Activated T-cell treated with anti-CD3 and anti-CD28 coated beads for 24 hours (primary cell): ENCODE data around the gene PJA2.

Experiments
- DNase-seq: peaks from one replicate; pipeline ENCODE4 v3.0.0-alpha.2; 2020; ENCODE audit warnings: low read depth

PJA2 gene

GRCh38 chr5:109349388-109349787, 60.4 kb downstream of the PJA2 start:
- no peak for DNase-seq

GRCh38 chr5:109347252-109347888, 62.4 kb downstream of the PJA2 start:
- no peak for DNase-seq

GRCh38 chr5:109345699-109346098, 64.1 kb downstream of the PJA2 start:
- DNase-seq: no peak

- DNase-seq: no peak
Observed at GRCh38 chr5:109340351-109340750, 69.4 kb downstream of the PJA2 start.

- DNase-seq: no peak
Observed at GRCh38 chr5:109335114-109335513, 74.7 kb downstream of the PJA2 start.

GRCh38 chr5:109334056-109334455, 75.7 kb downstream of the PJA2 start:
- DNase-seq: no peak

- no peak for DNase-seq
Observed at GRCh38 chr5:109329333-109330237, 80.2 kb downstream of the PJA2 start.

GRCh38 chr5:109328626-109329025, 81.1 kb downstream of the PJA2 start:
- no peak for DNase-seq

GRCh38 chr5:109327570-109327969, 82.2 kb downstream of the PJA2 start:
- DNase-seq: no peak

GRCh38 chr5:109326919-109327318, 82.9 kb downstream of the PJA2 start:
- no peak for DNase-seq

GRCh38 chr5:109325456-109325855, 84.3 kb downstream of the PJA2 start:
- no peak for DNase-seq

- no peak for DNase-seq
Observed at GRCh38 chr5:109324931-109325330, 84.8 kb downstream of the PJA2 start.

GRCh38 chr5:109324351-109324750, 85.4 kb downstream of the PJA2 start:
- no peak for DNase-seq

- DNase-seq: no peak
Observed at GRCh38 chr5:109322694-109323093, 87.1 kb downstream of the PJA2 start.

GRCh38 chr5:109319351-109319750, 90.4 kb downstream of the PJA2 start:
- no peak for DNase-seq

GRCh38 chr5:109318455-109319108, 91.2 kb downstream of the PJA2 start:
- no peak for DNase-seq

- DNase-seq: no peak
Observed at GRCh38 chr5:109316634-109317033, 93.1 kb downstream of the PJA2 start.

- DNase-seq: no peak
Observed at GRCh38 chr5:109315245-109315644, 94.5 kb downstream of the PJA2 start.

GRCh38 chr5:109313127-109313526, 96.6 kb downstream of the PJA2 start:
- DNase-seq: no peak

- DNase-seq: no peak
Observed at GRCh38 chr5:109312695-109313094, 97.1 kb downstream of the PJA2 start.

- no peak for DNase-seq
Observed at GRCh38 chr5:109310315-109310714, 99.5 kb downstream of the PJA2 start.

GRCh38 chr5:109309326-109310063, 100.3 kb downstream of the PJA2 start:
- DNase-seq: no peak
